Measurements from ENCODE around the gene LHPP. TPM values are rescaled to one million over a fixed set of nuclear protein-coding genes. Genes with fewer than 3 reads are reported as not detected.

The LHPP gene
- total RNA-seq, 1 experiment from 2014 or later, result 24.7 TPM

- no peaks in the 10 kb centered on the region; the same call in 1 of the 2 replicates for H4K20me1 ChIP-seq (ENCODE audit: insufficient read depth)
- no peaks in the 10 kb centered on the region for H3F3A ChIP-seq (ENCODE audit: insufficient read depth, low read depth)
These were observed 132.6 kb downstream of the LHPP start for GRCh38 chr10:124594240-124594639.

GRCh38 chr10:124595143-124595883 is 133.7 kb downstream of the LHPP start:
- Histone ChIP-seq H3K9me3 (ENCODE audit: insufficient read depth, low read depth) (no peaks in the 10 kb centered on the region), H3K36me3 (ENCODE audit: low read depth) (no peaks in the 10 kb centered on the region), H3F3A (ENCODE audit: insufficient read depth, low read depth) (no peaks in the 10 kb centered on the region), H3K27me3 (ENCODE audit: insufficient read depth, low read depth) (no peaks in the 10 kb centered on the region), H3K4me2 (no peak overlapping the region), H4K20me1 (ENCODE audit: insufficient read depth) (no peaks in the 10 kb centered on the region; the same call in 1 of the 2 replicates), H2AFZ (no peak overlapping the region), H3K9me2 (ENCODE audit: insufficient read depth) (no peaks in the 10 kb centered on the region), H3K27ac (no peak overlapping the region), H3K79me2 (ENCODE audit: low read depth) (no peaks in the 10 kb centered on the region), H3K4me1 (replicated peaks; ENCODE audit: insufficient read depth) (no peaks in the 10 kb centered on the region), H3K4me3 (no peak overlapping the region)
- no TSS peak for BruUV-seq (replicated peaks)
- POLR2A ChIA-PET (ENCODE audit: unreplicated experiment), result no interaction called here
- CTCF ChIA-PET, result no interaction called here
- intact Hi-C loops (cut with micrococcal nuclease; ENCODE audit: unreplicated experiment), result no loop called here
- TF ChIP-seq CTCF (conservative IDR thresholded peaks at IDR 0.05) (no peak), EZH2 (IDR thresholded peaks at IDR 0.05; ENCODE audit: low read depth) (no peak)
- no peak for DNase-seq

More at GRCh38 chr10:124594240-124594639, 132.6 kb downstream of the LHPP start:
- Histone ChIP-seq H3K36me3 (ENCODE audit: low read depth) (no peaks in the 10 kb centered on the region), H3K4me2 (no peak overlapping the region), H2AFZ (no peak overlapping the region), H3K9me2 (ENCODE audit: insufficient read depth) (no peaks in the 10 kb centered on the region), H3K27ac (no peak overlapping the region), H3K27me3 (ENCODE audit: insufficient read depth, low read depth) (no peaks in the 10 kb centered on the region), H3K4me1 (replicated peaks; ENCODE audit: insufficient read depth) (no peaks in the 10 kb centered on the region), H3K9me3 (ENCODE audit: insufficient read depth, low read depth) (no peaks in the 10 kb centered on the region), H3K4me3 (no peak overlapping the region), H3K79me2 (ENCODE audit: low read depth) (no peaks in the 10 kb centered on the region)
- intact Hi-C loops (cut with micrococcal nuclease; ENCODE audit: unreplicated experiment), result no loop called here
- POLR2A ChIA-PET (ENCODE audit: unreplicated experiment), result no interaction called here
- TF ChIP-seq CTCF (conservative IDR thresholded peaks at IDR 0.05), result no peak
- TF ChIP-seq EZH2 (IDR thresholded peaks at IDR 0.05; ENCODE audit: low read depth), result no peak
- no TSS peak for BruUV-seq (replicated peaks)
- no peak for DNase-seq
- CTCF ChIA-PET, result no interaction called here

- no peak overlapping the region for H3K4me3 ChIP-seq
- H3K9me3 ChIP-seq (ENCODE audit: insufficient read depth, low read depth), result no peaks in the 10 kb centered on the region
- BruUV-seq (replicated peaks), result no TSS peak
- no peaks in the 10 kb centered on the region for H3K9me2 ChIP-seq (ENCODE audit: insufficient read depth)
- no peak for DNase-seq
- H2AFZ ChIP-seq, result no peak overlapping the region
- intact Hi-C loops (cut with micrococcal nuclease; ENCODE audit: unreplicated experiment), result no loop called here
- H3K36me3 ChIP-seq (ENCODE audit: low read depth), result no peaks in the 10 kb centered on the region
- no peaks in the 10 kb centered on the region for H3K79me2 ChIP-seq (ENCODE audit: low read depth)
- H3K4me1 ChIP-seq (replicated peaks; ENCODE audit: insufficient read depth), result no peaks in the 10 kb centered on the region
- H3F3A ChIP-seq (ENCODE audit: insufficient read depth, low read depth), result no peaks in the 10 kb centered on the region
- ChIA-PET POLR2A (ENCODE audit: unreplicated experiment) (no interaction called here), CTCF (no interaction called here)
- no peak overlapping the region for H3K4me2 ChIP-seq
- H3K27ac ChIP-seq, result no peak overlapping the region
- H4K20me1 ChIP-seq (ENCODE audit: insufficient read depth), result no peaks in the 10 kb centered on the region; the same call in 1 of the 2 replicates
- no peaks in the 10 kb centered on the region for H3K27me3 ChIP-seq (ENCODE audit: insufficient read depth, low read depth)
- TF ChIP-seq CTCF (conservative IDR thresholded peaks at IDR 0.05) (no peak), EZH2 (IDR thresholded peaks at IDR 0.05; ENCODE audit: low read depth) (no peak)
These were observed 134.6 kb downstream of the LHPP start for GRCh38 chr10:124596116-124596785.
